GM23338 (cell line): Measurements from ENCODE around the gene GRIK2. TPM values are rescaled to one million over a fixed set of nuclear protein-coding genes. Genes with fewer than 3 reads are reported as not detected.

Experiments
- ATAC-seq: fragments of 200-7000 bp; cut with Tn5 transposase; 3 replicates; pipeline ENCODE4 v1.9.1; 2020
- DNase-seq: peaks from one replicate; pipeline ENCODE4 v3.0.0-alpha.2; 2015; ENCODE audit warnings: low spot score
- H2AFZ ChIP-seq: fragments of 200-600 bp; sonication (generic); 2 replicates; pipeline ENCODE4 v1.8.0; 2016; ENCODE audit warnings: antibody characterized with exemption, mild to moderate bottlenecking, moderate library complexity
- H3F3A ChIP-seq: fragments of 200-600 bp; sonication (generic); replicated peaks from 2 replicates; pipeline ENCODE4 v1.8.0; 2017; ENCODE audit warnings: antibody characterized with exemption, mixed run types, low read depth
- H3K27ac ChIP-seq: fragments of 200-600 bp; sonication (generic); 2 replicates; pipeline ENCODE4 v1.6.1; 2016; ENCODE audit warnings: low read depth
- H3K27me3 ChIP-seq: fragments of 200-600 bp; sonication (generic); 2 replicates; pipeline ENCODE4 v1.8.0; 2016; ENCODE audit warnings: mild to moderate bottlenecking, mixed run types, moderate library complexity; ENCODE audit not compliant: insufficient read depth
- H3K36me3 ChIP-seq: fragments of 200-600 bp; sonication (generic); 2 replicates; pipeline ENCODE4 v1.8.0; 2016; ENCODE audit warnings: mild to moderate bottlenecking; ENCODE audit not compliant: insufficient read depth
- H3K4me1 ChIP-seq: fragments of 200-600 bp; sonication (generic); 2 replicates; pipeline ENCODE4 v1.8.0; 2016; ENCODE audit warnings: mild to moderate bottlenecking, moderate library complexity; ENCODE audit not compliant: insufficient read depth
- H3K4me2 ChIP-seq: fragments of 200-600 bp; sonication (generic); 2 replicates; pipeline ENCODE4 v1.7.1; 2017; ENCODE audit warnings: mixed run types
- H3K4me3 ChIP-seq: fragments of 200-600 bp; sonication (generic); 2 replicates; pipeline ENCODE4 v1.6.1; 2016; ENCODE audit warnings: mixed run types
- H3K79me2 ChIP-seq: fragments of 200-600 bp; sonication (generic); replicated peaks from 2 replicates; pipeline ENCODE4 v1.8.0; 2017; ENCODE audit warnings: mild to moderate bottlenecking; ENCODE audit not compliant: insufficient read depth
- H3K9me2 ChIP-seq: fragments of 200-600 bp; sonication (generic); 2 replicates; pipeline ENCODE4 v1.8.0; 2017; ENCODE audit not compliant: insufficient read depth
- H4K20me1 ChIP-seq: fragments of 200-600 bp; sonication (generic); replicated peaks from 2 replicates; pipeline ENCODE4 v1.8.0; 2017; ENCODE audit warnings: mild to moderate bottlenecking; ENCODE audit not compliant: insufficient read depth
- H3K27ac Mint-ChIP-seq: 2 replicates; pipeline ENCODE4 v1.8.0; 2020; ENCODE audit warnings: inconsistent platforms, mild to moderate bottlenecking, moderate library complexity, mixed read lengths
- H3K27me3 Mint-ChIP-seq: 3 replicates; pipeline ENCODE4 v1.8.0; 2022; ENCODE audit warnings: low read depth, mild to moderate bottlenecking, moderate library complexity, mixed read lengths, inconsistent platforms; ENCODE audit not compliant: insufficient read depth, poor library complexity
- H3K36me3 Mint-ChIP-seq: 3 replicates; pipeline ENCODE4 v1.8.0; 2021; ENCODE audit warnings: low read depth, mild to moderate bottlenecking, inconsistent platforms, moderate library complexity, mixed read lengths
- H3K4me1 Mint-ChIP-seq: 3 replicates; pipeline ENCODE4 v1.8.0; 2020; ENCODE audit warnings: mild to moderate bottlenecking, inconsistent platforms, mixed read lengths
- H3K4me3 Mint-ChIP-seq: 3 replicates; pipeline ENCODE4 v1.8.0; 2021; ENCODE audit warnings: moderate library complexity, mild to moderate bottlenecking, inconsistent platforms, mixed read lengths
- H3K9me3 Mint-ChIP-seq: 3 replicates; pipeline ENCODE4 v1.8.0; 2020; ENCODE audit warnings: moderate library complexity, mild to moderate bottlenecking, inconsistent platforms, mixed read lengths
- CREB1 ChIP-seq: fragments of 250-450 bp; sonication (Bioruptor Pico); IDR thresholded peaks from 2 replicates; pipeline ENCODE4 v1.5.0; 2020; ENCODE audit warnings: low read depth, mild to moderate bottlenecking, moderate library complexity
- NANOG ChIP-seq: IDR thresholded peaks from 2 replicates; pipeline ENCODE4 v1.6.1; 2016; ENCODE audit warnings: antibody characterized with exemption, borderline replicate concordance
- POLR2AphosphoS5 ChIP-seq: IDR thresholded peaks from 2 replicates; pipeline ENCODE4 v1.6.1; 2016; ENCODE audit warnings: antibody characterized with exemption, low read depth
- ZNF114 ChIP-seq: fragments of 250-450 bp; sonication (Bioruptor Pico); IDR thresholded peaks from 2 replicates; pipeline ENCODE4 v1.5.0; 2020; ENCODE audit warnings: mild to moderate bottlenecking, moderate library complexity
- polyA plus RNA-seq: library from polyadenylated mRNA; unstranded; fragments of >200 nt; fragmentation: Nextera tagmentation; extraction: Ambion mirVana; gene quantifications from 2 replicates; pipeline ENCODE4 v1.2.1, GENCODE V29; 2016
- total RNA-seq: library from RNA; depleted of rRNA; stranded (reverse); fragments of >200 nt; shearing (Covaris generic); gene quantifications from 2 replicates; pipeline ENCODE4 v1.2.3, GENCODE V29; 2014
- TF ChIP-seq, protein P1 (sequence below), 2 experiments: fragments of 200-600 bp in 1 of 2; sonication (generic) in 1 of 2; conservative IDR thresholded peaks; 2 replicates each; pipeline versions ENCODE4 v1.5.1 to v1.6.1; 2016 to 2017; ENCODE audit warnings: antibody characterized with exemption in 2 of 2, low read depth in 2 of 2, mild to moderate bottlenecking in 2 of 2, moderate library complexity in 1 of 2
- TF ChIP-seq, protein P2 (sequence below): IDR thresholded peaks from one replicate; pipeline ENCODE4 v1.6.1; 2018; ENCODE audit warnings: antibody characterized with exemption; ENCODE audit not compliant: unreplicated experiment
- TF ChIP-seq, protein P3 (sequence below): IDR thresholded peaks from 2 replicates; pipeline ENCODE4 v1.6.1; 2016; ENCODE audit warnings: antibody characterized with exemption
- TF ChIP-seq, protein P4 (sequence below): fragments of 250-450 bp; sonication (Bioruptor Pico); IDR thresholded peaks from 2 replicates; pipeline ENCODE4 v1.5.0; 2020; ENCODE audit warnings: mild to moderate bottlenecking, moderate library complexity

Gene GRIK2
- total and polyA plus RNA-seq, 2 experiments from 2014 or later = 0.73 to 3.0 TPM

DNA sequence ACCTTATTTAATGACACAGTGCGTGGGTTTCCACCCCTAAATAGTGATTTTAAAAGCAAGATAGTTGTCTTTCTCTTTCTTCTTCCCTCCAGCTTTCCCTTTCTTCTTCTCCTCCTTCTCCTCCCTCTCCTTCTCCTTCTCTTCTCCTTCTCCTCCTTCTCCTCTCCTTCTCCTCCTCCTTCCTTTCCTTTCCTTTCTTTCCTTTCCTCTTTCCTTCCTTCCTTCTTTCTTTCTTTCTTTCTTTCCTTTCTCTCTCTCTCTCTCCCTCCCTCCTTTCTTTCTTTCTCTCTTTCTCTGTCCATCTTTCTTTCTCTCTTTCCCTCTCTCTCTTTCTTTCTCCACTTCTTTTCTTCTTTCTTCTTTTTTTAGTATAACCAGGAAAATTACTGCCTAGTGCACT lies 670.6 kb downstream of the GRIK2 start:
- Histone ChIP-seq H3K4me2 (no peak overlapping the region), H3F3A (no peaks in the 10 kb centered on the region), H3K9me2 (no peaks in the 10 kb centered on the region), H2AFZ (no peak overlapping the region), H4K20me1 (no peaks in the 10 kb centered on the region), H3K4me1 (no peaks in the 10 kb centered on the region), H3K27me3 (no peaks in the 10 kb centered on the region), H3K79me2 (no peaks in the 10 kb centered on the region), H3K4me3 (no peak overlapping the region), H3K27ac (no peak overlapping the region), H3K36me3 (no peaks in the 10 kb centered on the region)
- no peak overlapping the region for H3K27ac Mint-ChIP-seq
- H3K9me3 Mint-ChIP-seq = no peaks in the 10 kb centered on the region
- H3K4me3 Mint-ChIP-seq = no peak overlapping the region
- TF ChIP-seq POLR2AphosphoS5 (no peak), NANOG (no peak), ZNF114 (CRISPR knock-in tag) (no peak)
- TF ChIP-seq, protein P1, sequence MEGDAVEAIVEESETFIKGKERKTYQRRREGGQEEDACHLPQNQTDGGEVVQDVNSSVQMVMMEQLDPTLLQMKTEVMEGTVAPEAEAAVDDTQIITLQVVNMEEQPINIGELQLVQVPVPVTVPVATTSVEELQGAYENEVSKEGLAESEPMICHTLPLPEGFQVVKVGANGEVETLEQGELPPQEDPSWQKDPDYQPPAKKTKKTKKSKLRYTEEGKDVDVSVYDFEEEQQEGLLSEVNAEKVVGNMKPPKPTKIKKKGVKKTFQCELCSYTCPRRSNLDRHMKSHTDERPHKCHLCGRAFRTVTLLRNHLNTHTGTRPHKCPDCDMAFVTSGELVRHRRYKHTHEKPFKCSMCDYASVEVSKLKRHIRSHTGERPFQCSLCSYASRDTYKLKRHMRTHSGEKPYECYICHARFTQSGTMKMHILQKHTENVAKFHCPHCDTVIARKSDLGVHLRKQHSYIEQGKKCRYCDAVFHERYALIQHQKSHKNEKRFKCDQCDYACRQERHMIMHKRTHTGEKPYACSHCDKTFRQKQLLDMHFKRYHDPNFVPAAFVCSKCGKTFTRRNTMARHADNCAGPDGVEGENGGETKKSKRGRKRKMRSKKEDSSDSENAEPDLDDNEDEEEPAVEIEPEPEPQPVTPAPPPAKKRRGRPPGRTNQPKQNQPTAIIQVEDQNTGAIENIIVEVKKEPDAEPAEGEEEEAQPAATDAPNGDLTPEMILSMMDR (conservative IDR thresholded peaks at IDR 0.05; ENCODE audit: low read depth in 2 of 2) = no peak
- TF ChIP-seq, protein P2, sequence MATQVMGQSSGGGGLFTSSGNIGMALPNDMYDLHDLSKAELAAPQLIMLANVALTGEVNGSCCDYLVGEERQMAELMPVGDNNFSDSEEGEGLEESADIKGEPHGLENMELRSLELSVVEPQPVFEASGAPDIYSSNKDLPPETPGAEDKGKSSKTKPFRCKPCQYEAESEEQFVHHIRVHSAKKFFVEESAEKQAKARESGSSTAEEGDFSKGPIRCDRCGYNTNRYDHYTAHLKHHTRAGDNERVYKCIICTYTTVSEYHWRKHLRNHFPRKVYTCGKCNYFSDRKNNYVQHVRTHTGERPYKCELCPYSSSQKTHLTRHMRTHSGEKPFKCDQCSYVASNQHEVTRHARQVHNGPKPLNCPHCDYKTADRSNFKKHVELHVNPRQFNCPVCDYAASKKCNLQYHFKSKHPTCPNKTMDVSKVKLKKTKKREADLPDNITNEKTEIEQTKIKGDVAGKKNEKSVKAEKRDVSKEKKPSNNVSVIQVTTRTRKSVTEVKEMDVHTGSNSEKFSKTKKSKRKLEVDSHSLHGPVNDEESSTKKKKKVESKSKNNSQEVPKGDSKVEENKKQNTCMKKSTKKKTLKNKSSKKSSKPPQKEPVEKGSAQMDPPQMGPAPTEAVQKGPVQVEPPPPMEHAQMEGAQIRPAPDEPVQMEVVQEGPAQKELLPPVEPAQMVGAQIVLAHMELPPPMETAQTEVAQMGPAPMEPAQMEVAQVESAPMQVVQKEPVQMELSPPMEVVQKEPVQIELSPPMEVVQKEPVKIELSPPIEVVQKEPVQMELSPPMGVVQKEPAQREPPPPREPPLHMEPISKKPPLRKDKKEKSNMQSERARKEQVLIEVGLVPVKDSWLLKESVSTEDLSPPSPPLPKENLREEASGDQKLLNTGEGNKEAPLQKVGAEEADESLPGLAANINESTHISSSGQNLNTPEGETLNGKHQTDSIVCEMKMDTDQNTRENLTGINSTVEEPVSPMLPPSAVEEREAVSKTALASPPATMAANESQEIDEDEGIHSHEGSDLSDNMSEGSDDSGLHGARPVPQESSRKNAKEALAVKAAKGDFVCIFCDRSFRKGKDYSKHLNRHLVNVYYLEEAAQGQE = no peak
- DNase-seq (no peak), ATAC-seq (no peak)
- no peaks in the 10 kb centered on the region for H3K36me3 Mint-ChIP-seq
- peaks cover 4% of the 10 kb centered on the region; the same call in 2 of the 3 replicates for H3K4me1 Mint-ChIP-seq
- no peaks in the 10 kb centered on the region for H3K27me3 Mint-ChIP-seq

DNA sequence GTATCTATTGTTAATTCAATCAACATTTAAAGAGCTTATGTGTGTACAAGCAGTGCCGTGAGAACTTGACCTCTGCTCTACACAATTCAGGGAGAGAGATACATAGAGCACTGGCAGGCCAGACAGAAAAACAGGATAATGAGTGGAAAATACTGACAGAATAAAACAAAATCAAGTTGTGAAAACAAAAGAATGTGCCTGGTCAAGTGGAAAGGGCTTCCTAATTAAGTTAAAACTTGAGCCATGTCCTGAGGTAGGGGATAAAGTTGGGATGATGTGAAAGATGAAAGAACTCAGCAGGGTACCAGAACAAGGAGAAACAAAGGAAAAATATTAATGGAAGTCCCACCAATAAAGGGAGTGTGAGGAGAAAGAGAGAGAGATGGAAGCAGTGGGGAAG lies 672.8 kb downstream of the GRIK2 start:
- Histone ChIP-seq H2AFZ (no peak overlapping the region), H3K36me3 (no peaks in the 10 kb centered on the region), H3K27me3 (no peaks in the 10 kb centered on the region), H3K4me3 (no peak overlapping the region), H3K79me2 (no peaks in the 10 kb centered on the region), H3K9me2 (no peaks in the 10 kb centered on the region), H3K27ac (no peak overlapping the region), H3K4me1 (no peaks in the 10 kb centered on the region), H3F3A (no peaks in the 10 kb centered on the region), H4K20me1 (no peaks in the 10 kb centered on the region), H3K4me2 (no peak overlapping the region)
- DNase-seq (no peak), ATAC-seq (no peak)
- Mint-ChIP-seq H3K27me3 (no peaks in the 10 kb centered on the region), H3K36me3 (no peaks in the 10 kb centered on the region), H3K4me3 (no peak overlapping the region), H3K9me3 (no peaks in the 10 kb centered on the region), H3K27ac (no peak overlapping the region), H3K4me1 (peaks cover 4% of the 10 kb centered on the region; the same call in 2 of the 3 replicates)
- TF ChIP-seq, protein P3, sequence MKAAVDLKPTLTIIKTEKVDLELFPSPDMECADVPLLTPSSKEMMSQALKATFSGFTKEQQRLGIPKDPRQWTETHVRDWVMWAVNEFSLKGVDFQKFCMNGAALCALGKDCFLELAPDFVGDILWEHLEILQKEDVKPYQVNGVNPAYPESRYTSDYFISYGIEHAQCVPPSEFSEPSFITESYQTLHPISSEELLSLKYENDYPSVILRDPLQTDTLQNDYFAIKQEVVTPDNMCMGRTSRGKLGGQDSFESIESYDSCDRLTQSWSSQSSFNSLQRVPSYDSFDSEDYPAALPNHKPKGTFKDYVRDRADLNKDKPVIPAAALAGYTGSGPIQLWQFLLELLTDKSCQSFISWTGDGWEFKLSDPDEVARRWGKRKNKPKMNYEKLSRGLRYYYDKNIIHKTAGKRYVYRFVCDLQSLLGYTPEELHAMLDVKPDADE = no peak
- no peak for TF ChIP-seq CREB1 (CRISPR knock-in tag)
- TF ChIP-seq, protein P4, sequence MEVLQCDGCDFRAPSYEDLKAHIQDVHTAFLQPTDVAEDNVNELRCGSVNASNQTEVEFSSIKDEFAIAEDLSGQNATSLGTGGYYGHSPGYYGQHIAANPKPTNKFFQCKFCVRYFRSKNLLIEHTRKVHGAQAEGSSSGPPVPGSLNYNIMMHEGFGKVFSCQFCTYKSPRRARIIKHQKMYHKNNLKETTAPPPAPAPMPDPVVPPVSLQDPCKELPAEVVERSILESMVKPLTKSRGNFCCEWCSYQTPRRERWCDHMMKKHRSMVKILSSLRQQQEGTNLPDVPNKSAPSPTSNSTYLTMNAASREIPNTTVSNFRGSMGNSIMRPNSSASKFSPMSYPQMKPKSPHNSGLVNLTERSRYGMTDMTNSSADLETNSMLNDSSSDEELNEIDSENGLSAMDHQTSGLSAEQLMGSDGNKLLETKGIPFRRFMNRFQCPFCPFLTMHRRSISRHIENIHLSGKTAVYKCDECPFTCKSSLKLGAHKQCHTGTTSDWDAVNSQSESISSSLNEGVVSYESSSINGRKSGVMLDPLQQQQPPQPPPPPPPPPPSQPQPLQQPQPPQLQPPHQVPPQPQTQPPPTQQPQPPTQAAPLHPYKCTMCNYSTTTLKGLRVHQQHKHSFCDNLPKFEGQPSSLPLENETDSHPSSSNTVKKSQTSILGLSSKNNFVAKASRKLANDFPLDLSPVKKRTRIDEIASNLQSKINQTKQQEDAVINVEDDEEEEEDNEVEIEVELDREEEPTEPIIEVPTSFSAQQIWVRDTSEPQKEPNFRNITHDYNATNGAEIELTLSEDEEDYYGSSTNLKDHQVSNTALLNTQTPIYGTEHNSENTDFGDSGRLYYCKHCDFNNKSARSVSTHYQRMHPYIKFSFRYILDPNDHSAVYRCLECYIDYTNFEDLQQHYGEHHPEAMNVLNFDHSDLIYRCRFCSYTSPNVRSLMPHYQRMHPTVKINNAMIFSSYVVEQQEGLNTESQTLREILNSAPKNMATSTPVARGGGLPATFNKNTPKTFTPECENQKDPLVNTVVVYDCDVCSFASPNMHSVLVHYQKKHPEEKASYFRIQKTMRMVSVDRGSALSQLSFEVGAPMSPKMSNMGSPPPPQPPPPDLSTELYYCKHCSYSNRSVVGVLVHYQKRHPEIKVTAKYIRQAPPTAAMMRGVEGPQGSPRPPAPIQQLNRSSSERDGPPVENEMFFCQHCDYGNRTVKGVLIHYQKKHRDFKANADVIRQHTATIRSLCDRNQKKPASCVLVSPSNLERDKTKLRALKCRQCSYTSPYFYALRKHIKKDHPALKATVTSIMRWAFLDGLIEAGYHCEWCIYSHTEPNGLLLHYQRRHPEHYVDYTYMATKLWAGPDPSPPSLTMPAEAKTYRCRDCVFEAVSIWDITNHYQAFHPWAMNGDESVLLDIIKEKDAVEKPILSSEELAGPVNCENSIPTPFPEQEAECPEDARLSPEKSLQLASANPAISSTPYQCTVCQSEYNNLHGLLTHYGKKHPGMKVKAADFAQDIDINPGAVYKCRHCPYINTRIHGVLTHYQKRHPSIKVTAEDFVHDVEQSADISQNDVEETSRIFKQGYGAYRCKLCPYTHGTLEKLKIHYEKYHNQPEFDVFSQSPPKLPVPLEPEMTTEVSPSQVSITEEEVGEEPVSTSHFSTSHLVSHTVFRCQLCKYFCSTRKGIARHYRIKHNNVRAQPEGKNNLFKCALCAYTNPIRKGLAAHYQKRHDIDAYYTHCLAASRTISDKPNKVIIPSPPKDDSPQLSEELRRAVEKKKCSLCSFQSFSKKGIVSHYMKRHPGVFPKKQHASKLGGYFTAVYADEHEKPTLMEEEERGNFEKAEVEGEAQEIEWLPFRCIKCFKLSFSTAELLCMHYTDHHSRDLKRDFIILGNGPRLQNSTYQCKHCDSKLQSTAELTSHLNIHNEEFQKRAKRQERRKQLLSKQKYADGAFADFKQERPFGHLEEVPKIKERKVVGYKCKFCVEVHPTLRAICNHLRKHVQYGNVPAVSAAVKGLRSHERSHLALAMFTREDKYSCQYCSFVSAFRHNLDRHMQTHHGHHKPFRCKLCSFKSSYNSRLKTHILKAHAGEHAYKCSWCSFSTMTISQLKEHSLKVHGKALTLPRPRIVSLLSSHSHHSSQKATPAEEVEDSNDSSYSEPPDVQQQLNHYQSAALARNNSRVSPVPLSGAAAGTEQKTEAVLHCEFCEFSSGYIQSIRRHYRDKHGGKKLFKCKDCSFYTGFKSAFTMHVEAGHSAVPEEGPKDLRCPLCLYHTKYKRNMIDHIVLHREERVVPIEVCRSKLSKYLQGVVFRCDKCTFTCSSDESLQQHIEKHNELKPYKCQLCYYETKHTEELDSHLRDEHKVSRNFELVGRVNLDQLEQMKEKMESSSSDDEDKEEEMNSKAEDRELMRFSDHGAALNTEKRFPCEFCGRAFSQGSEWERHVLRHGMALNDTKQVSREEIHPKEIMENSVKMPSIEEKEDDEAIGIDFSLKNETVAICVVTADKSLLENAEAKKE (CRISPR knock-in tag) = no peak
